Measurements from ENCODE around the gene BICC1.

DNA sequence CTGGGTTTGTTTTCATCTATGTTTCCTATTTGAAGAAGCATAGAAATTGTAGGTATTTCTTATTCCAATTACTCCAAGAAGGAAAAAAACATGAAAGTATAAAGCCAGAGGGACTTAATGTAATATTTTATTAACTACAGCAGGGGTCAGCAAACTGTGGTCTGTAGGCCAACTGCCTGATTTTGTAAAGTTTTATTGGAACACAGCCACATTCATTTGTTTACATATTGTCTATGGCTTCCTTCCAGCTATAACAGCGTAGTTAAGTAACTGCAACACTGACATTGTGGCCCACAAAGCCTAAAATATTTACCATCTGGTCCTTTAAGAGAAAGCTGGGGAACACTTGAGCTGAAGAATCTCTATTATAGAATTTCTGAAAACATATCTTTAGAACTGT lies 306.2 kb downstream of the BICC1 start:
- TF ChIP-seq CTCF (IDR thresholded peaks at IDR 0.05; ENCODE audit: control extremely low read depth in 1 of 3, insufficient read depth in 1 of 3, low read depth in 1 of 3, low read length in 3 of 3) = no peak
- no peak for TF ChIP-seq CHD2 (IDR thresholded peaks at IDR 0.05; ENCODE audit: low read length)
- TF ChIP-seq POLR2A (IDR thresholded peaks at IDR 0.05; ENCODE audit: control extremely low read depth in 1 of 2, low read depth in 2 of 2, low read length in 2 of 2) = no peak
- TF ChIP-seq SAP30 (IDR thresholded peaks at IDR 0.05; ENCODE audit: insufficient read depth, insufficient replicate concordance, low read length) = no peak
- no peak for TF ChIP-seq RXRA (IDR thresholded peaks at IDR 0.05; ENCODE audit: insufficient read depth, low read depth, low read length)
- TF ChIP-seq TEAD4 (IDR thresholded peaks at IDR 0.05; ENCODE audit: low read depth, low read length) = no peak
